DOHH2 (cell line): ENCODE data around the gene TSC1.

ENCODE experiments used
- CTCF ChIP-seq: fragments of 200-600 bp; sonication (generic); IDR thresholded peaks from one replicate; pipeline ENCODE4 v1.5.1; 2014; ENCODE audit warnings: antibody characterized with exemption, mild to moderate bottlenecking, low read depth, low read length; ENCODE audit not compliant: poor library complexity, severe bottlenecking
- EZH2phosphoT487 ChIP-seq: fragments of 200-600 bp; sonication (generic); IDR thresholded peaks from 2 replicates; pipeline ENCODE4 v1.6.1; 2017; ENCODE audit warnings: borderline replicate concordance, mild to moderate bottlenecking, antibody characterized with exemption, low read length, moderate library complexity, mixed read lengths

- TF ChIP-seq CTCF, result no peak
- TF ChIP-seq EZH2phosphoT487, result no peak
Observed at GRCh38 chr9:132982458-132982857, 38.0 kb upstream of the TSC1 start.
